Measurements from ENCODE around the gene DNAJC8.
A peak's percentile ranks its signal among the peaks of the same experiment; 100 is the strongest.

Gene DNAJC8

DNA sequence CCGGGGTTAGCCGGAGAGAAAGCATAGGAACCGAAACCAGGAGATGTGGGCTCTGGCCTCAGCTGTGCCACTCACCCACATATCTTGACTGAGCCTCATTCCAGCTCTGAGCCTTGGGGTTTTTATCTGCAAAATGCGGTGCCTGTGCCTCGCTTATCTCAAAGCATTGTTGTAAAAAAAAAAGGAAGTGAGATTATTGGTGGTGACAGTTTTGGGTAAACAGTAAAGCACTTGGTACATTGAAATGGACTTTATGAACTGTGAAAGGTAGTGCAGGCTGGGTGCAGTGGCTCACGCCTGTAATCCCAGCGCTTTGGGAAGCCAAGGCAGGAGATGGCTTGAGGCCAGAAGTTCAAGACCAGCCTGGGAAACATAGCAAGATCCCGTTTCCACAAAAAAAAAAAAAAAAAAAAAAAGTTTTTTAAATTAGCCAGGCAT is 60.1 kb downstream of the DNAJC8 start:
- peak; percentile 79 for DNase-seq (ENCODE audit: low read depth)

DNA sequence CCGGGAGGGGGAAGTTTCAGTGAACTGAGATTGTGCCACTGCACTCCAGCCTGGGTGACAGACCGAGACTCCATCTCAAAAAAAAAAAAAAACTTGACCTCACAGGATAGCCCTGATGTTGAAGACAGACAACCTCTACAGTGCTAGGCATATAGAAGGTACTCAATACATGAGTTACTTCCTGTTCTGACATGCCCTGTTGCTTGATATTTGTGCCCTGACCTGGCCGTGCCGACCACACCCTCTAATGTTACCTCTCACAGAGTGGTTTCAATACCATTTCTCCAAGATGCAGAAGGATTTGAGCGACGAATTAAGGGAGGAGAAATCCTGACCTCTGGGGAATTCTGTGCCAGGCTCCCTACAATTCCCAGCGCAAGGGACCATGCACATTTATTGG is 61.6 kb downstream of the DNAJC8 start:
- DNase-seq (ENCODE audit: low read depth) = no peak

DNA sequence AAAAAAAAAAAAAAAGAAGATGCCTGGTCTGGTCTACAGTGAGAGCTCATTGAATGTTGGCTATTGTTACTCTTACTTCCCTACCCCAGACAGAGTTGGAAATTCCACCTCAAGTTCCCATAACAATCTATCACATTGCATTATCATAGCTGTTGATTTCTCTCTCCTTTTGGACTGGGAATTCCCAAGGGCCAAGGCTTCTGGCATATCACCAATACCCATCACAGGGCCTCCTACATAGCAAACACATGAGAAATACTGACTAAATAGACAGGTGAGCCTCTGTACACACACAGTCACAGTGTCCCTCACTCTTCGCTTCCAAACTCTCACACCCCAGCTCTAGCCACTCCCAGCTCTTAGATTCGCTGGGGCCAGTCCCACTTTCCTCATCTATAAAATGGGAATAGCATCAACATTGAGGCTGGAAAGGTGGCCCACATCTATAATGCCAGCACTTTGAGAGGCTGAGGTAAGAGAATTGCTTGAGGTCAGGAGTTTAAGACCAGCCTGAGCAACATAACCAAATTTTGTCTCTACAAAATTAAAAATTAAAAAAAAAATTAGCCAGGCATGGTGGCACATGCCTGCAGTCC is 62.7 kb downstream of the DNAJC8 start:
- DNase-seq (ENCODE audit: low read depth) = no peak

DNA sequence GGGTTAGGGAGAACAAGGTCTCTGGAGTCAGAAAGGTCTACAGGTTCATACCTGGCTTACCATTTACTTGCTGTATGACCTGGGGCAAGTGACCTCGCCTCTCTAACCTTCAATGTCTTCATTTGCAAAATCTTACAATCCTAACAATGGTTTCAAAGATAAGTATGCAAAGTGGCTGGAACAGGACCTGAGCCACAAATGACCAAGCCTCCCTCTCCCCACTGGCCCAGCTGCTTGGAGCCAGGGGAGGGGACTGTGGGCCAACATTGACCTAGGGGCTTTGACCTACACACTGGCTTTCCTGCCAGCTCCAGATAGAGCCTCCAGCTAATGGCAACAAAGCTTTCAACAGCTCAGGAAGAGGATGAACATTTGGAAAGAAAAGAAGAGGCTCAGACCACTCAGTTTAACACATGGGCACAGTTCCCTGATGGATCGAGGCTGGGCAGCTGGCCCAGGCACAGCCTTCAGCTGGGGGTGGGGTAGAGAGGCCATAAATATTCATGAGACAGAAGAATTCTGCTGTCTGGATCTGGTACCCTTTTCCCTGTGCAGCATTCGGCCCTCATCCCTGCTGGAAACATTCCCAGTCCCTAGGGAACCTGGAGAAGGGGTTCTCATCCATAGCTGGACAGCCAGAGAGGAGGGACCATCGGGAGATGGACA is 69.2 kb downstream of the DNAJC8 start:
- DNase-seq (ENCODE audit: low read depth) = no peak

GRCh38 chr1:28162151-28162550 is 70.7 kb downstream of the DNAJC8 start:
- no peak for DNase-seq (ENCODE audit: low read depth)

DNA sequence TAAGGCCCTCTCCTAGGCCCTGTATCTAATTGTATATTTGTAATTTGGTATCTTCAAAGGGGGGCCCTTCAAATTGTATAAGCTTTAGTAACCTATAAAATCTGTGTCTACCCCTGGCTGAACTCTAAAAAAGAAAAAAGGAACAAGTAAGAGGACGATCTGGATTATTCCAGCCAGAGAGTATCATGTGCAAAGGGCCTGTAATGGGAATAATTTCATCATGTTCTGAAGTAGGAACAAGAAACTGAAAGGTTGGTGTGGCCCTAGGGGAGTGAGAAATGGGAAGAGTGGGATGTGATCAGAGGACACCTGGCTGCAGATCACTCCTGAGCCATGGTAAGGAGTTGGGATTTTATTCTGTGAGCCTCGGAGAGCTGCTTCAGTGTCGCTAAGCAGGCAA is 71.1 kb downstream of the DNAJC8 start:
- no peak for DNase-seq (ENCODE audit: low read depth)

GRCh38 chr1:28160782-28161266 is 72.0 kb downstream of the DNAJC8 start:
- peak; percentile 91 for DNase-seq (ENCODE audit: low read depth)

DNA sequence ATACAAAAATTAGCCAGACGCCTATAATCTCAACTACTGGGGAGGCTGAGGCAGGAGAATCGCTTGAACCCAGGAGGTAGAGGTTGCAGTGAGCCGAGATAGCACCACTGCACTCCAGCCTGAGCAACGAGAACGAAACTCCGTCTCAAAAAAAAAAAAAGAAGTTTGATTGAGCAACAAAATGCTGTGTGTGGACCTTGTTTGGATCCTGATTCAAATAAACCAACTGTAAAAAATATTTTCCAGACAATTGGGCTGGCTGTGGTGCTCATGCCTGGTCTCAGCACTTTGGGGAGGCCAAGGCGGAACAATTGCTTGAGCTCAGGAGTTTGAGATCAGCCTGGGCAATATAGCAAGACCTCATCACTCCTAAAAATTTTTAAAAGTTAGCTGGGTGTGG is 73.1 kb downstream of the DNAJC8 start:
- no peak for DNase-seq (ENCODE audit: low read depth)

- DNase-seq (ENCODE audit: low read depth) = no peak
Observed at GRCh38 chr1:28159243-28159642, 73.6 kb downstream of the DNAJC8 start.

DNA sequence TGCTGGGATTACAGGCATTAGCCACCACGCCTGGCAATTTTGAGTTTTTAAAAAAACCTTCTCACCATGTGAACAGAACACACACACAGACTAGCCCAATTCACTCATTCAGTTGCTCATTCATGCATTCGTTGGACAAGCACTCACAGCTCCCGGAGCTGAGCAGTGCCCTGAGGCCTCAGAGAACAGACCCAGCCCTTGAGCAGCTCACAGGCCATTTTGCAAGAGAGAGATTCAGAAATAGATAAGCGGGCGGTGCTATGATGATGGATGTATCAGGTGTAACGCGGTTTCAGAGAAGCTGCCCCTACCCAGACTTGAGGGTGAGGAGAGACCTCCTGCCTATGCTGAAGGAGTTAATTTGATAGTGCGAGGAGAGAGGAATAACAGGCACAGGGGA is 74.9 kb downstream of the DNAJC8 start:
- DNase-seq (ENCODE audit: low read depth) = no peak

DNA sequence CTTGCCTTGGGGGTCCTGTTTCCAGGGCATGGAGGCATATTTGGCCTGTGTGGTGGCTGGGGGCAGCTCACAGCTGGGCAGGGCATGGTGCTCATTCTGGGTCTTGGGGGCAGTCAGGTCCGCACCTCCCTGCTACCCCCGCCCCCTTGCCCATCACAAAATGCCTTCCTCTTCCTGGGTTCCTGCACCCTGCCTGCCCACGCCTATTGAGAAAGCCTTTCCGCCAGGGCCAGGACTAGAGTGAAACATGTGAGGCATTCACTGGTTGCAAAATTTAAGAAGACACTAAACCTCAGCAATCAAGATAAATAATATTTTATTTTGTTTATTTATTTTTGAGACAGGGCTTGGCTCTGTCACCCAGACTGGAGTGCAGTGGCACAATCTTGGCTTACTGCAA is 76.0 kb downstream of the DNAJC8 start:
- DNase-seq (ENCODE audit: low read depth) = peak; percentile 60

DNA sequence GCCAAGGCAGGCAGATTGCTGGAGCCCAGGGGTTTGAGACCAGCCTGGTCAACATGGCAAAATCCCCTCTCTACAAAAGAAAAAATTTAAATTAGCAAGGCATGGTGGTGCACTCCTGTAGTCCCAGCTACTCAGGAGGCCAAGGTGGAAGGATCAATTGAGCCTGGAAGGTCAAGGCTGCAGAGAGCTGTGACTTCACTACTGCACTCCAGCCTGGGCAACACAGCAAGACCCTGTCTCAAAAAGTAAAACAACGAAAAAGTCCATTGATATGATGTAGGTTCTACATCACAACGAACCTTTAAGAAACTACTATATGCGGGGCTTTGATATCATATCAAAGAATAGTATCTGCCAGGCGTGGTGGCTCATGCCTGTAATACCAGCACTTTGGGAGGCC is 77.2 kb downstream of the DNAJC8 start:
- no peak for DNase-seq (ENCODE audit: low read depth)

GRCh38 chr1:28154078-28154594 is 78.7 kb downstream of the DNAJC8 start:
- no peak for DNase-seq (ENCODE audit: low read depth)
